HG03095 (cell line): ENCODE results near the gene ANAPC2.

Experiments
- ATAC-seq: cut with Tn5 transposase; IDR thresholded peaks from one replicate; pipeline ENCODE4 v1.9.1; 2021; ENCODE audit warnings: moderate library complexity; ENCODE audit not compliant: unreplicated experiment

The ANAPC2 gene

GRCh38 chr9:137193771-137194170, 5.4 kb upstream of the ANAPC2 start:
- ATAC-seq, result no peak

- ATAC-seq, result no peak
These were observed 4.5 kb upstream of the ANAPC2 start for GRCh38 chr9:137192859-137193258.

GRCh38 chr9:137192448-137192780, 4.1 kb upstream of the ANAPC2 start:
- ATAC-seq, result no peak

- ATAC-seq, result no peak
These were observed 3.5 kb upstream of the ANAPC2 start for GRCh38 chr9:137191691-137192447.

- no peak for ATAC-seq
These were observed 2.9 kb upstream of the ANAPC2 start for GRCh38 chr9:137191245-137191644.

- ATAC-seq, result no peak
These were observed 2.0 kb upstream of the ANAPC2 start for GRCh38 chr9:137190315-137190856.

GRCh38 chr9:137189297-137190295, 1.2 kb upstream of the ANAPC2 start:
- ATAC-seq, result no peak

- no peak for ATAC-seq
These were observed 272 bp downstream of the ANAPC2 start for GRCh38 chr9:137188086-137188489.

- ATAC-seq, result no peak
These were observed 974 bp downstream of the ANAPC2 start for GRCh38 chr9:137187386-137187785.

GRCh38 chr9:137186385-137186784, 2.0 kb downstream of the ANAPC2 start:
- ATAC-seq, result no peak

GRCh38 chr9:137185921-137186320, 2.4 kb downstream of the ANAPC2 start:
- ATAC-seq, result no peak

- no peak for ATAC-seq
These were observed 3.3 kb downstream of the ANAPC2 start for GRCh38 chr9:137184881-137185660.

- ATAC-seq, result no peak
These were observed 4.3 kb downstream of the ANAPC2 start for GRCh38 chr9:137183980-137184595.

GRCh38 chr9:137182836-137183235, 5.5 kb downstream of the ANAPC2 start:
- ATAC-seq, result no peak

- ATAC-seq, result no peak
These were observed 6.7 kb downstream of the ANAPC2 start for GRCh38 chr9:137181680-137182079.

GRCh38 chr9:137180491-137180890, 7.9 kb downstream of the ANAPC2 start:
- no peak for ATAC-seq

GRCh38 chr9:137179761-137180160, 8.6 kb downstream of the ANAPC2 start:
- no peak for ATAC-seq

GRCh38 chr9:137178939-137179630, 9.3 kb downstream of the ANAPC2 start:
- ATAC-seq, result no peak

- no peak for ATAC-seq
These were observed 10.0 kb downstream of the ANAPC2 start for GRCh38 chr9:137178201-137178938.
